ENCODE measurements around the gene VNN1. TPM values are rescaled to one million over a fixed set of nuclear protein-coding genes. Genes with fewer than 3 reads are reported as not detected.
A peak's percentile ranks its signal among the peaks of the same experiment; 100 is the strongest.

Gene VNN1, protein sequence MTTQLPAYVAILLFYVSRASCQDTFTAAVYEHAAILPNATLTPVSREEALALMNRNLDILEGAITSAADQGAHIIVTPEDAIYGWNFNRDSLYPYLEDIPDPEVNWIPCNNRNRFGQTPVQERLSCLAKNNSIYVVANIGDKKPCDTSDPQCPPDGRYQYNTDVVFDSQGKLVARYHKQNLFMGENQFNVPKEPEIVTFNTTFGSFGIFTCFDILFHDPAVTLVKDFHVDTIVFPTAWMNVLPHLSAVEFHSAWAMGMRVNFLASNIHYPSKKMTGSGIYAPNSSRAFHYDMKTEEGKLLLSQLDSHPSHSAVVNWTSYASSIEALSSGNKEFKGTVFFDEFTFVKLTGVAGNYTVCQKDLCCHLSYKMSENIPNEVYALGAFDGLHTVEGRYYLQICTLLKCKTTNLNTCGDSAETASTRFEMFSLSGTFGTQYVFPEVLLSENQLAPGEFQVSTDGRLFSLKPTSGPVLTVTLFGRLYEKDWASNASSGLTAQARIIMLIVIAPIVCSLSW
- not detected in 2 replicates for total RNA-seq

DNA sequence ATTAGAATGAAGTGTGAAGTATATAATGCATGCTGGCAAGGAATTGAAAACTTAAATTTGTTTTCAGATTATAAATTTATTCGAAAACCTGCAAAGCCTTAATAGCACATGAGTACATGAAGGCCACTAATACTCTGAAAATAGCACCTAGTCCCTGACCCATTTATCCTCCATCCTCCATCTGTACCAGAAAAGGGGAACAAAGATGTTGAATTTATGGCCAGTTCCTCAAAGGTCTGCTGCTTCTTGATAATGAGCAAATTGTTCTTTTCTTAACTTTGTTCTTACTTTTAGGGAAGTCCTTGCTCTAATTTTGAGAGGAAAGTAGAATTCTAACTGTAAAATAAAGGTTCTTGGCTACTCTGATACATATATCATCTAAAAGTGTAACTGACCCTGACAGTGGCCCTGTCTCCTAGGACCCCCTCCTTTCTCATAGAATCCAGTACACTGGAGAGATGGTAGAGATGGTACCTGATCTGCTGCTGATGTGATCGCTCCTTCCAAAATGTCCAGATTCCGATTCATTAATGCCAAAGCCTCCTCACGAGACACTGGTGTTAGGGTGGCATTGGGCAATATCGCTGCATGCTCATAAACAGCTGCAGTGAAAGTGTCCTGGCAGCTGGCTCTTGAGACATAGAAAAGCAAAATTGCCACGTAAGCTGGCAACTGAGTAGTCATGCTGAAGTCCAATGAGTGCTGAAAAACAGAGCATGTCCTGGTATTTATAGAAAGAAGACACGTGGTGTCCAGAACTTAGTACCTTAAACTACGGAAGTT, at the start of gene VNN1:
VNN1 (minus strand) TSS at position 704 of the 783 bp plus-strand sequence; CDS start at position 684, 20 bp downstream.
- DNase-seq, result no peak

DNA sequence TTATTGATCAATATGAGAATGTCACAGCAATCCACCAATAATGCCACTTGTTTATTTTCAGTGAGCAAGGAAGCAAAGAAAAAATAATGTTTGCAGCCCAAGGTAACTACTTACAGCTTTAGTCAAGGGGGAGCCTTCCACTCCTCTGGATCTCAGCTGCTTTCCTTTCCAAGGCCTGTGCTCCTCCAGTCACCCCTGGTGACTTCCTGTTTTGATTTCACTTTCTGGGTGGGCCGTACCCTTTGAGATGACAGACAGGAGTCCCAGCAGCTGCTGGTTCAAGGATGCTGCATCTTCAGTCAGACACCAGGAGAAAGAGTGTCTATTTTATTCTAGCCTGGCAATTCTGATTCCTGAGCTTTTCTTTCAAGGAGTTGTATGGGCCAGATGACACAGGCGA, 49.4 kb upstream of the VNN1 start:
- DNase-seq, result no peak

DNA sequence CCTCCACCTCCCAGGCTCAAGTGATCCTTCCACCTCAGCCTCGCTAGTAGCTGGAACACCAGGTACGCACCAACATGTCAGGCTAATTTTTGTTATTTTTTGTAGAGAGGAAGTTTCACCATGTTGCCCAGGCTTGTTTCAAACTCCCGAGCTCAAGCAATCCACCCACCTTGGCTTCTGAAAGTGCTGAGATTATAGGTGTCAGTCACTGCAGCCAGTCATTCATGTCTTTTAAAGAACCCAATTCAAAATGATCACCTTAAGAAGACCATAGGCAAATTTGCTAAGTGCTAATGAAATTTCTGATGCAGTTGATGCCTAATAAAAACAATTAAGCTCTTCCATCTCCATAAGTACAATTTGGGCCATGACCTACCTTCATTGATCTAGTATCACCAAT, 46.4 kb upstream of the VNN1 start:
- DNase-seq, result no peak

- DNase-seq, result no peak
These were observed 44.8 kb upstream of the VNN1 start for GRCh38 chr6:132758689-132759088.

DNA sequence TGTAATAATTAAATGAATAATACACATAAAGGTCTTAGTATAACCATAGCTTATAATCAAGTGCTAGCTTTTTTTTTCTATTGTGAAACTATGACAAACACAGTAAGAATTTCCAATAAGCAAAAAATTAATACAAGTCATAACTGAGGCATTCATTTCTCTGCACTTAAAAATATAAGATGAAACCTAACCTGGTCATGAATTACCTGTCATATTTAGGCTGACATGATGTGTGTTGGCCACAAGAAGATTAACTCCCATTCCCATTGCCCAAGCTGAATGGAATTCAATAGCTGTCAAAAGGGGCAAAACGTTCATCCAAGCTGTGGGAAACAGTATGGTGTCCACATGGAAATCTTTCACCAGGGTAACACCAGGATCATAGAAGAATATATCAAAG, 38.4 kb upstream of the VNN1 start:
- no peak for DNase-seq

GRCh38 chr6:132751828-132752227, 38.0 kb upstream of the VNN1 start:
- DNase-seq, result no peak

DNA sequence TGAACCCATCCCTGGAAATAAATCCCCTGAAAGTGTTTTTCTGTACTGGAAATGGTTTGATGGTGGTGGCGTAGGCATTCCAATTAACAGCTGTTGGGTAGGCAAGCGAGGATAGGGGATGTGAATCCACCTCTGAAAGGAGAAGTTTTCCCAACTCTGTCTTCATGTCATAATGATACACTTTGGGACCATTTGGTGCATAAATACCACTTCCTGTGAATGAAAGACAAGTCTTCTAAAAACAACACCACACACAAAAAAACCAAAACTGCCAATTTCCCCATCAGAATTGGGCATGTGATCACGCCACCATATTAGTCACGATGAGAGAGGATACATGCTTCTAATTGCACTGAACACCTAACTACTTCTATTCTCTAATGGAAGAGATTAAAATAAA, 37.5 kb upstream of the VNN1 start:
- DNase-seq, result no peak

- no peak for DNase-seq
These were observed 36.8 kb upstream of the VNN1 start for GRCh38 chr6:132750455-132751248.

- DNase-seq, result no peak
These were observed 35.3 kb upstream of the VNN1 start for GRCh38 chr6:132749111-132749510.

DNA sequence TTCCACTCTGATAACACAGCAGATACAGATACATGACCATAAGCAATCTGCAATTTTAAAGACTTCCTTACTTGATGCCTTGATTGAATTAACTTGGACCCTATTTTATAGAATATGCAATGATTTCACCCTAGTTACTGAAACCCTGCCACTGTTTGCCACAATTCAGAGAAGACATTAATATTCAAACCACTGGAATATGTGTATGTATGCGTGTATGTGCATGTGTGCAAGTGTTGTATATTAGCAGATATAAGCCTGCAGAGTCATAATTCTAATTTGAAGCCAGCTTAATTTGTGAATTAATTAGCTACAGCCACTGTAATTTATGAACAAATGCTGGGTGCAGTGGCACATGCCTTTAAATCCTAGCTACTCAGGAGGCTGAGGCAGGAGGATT, 34.6 kb upstream of the VNN1 start:
- no peak for DNase-seq

DNA sequence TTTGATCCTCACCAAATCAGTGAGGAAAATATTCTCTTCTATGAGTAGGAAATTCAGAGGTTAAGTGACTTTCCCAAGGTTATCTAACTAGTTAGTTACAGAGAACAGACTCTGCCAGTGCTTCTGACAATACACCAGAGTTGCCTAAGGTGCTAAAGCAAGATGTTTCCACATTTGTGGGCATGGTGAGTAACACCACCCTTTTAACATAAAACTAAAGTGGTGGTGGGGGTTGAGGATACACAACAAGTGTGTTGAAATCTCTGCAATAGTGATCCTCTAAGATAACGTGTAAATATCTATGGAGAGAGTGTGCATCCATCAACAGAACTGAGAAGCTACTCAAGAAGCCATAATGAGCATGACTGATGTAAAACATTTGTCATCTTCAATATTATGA, 32.2 kb upstream of the VNN1 start:
- DNase-seq, result no peak

DNA sequence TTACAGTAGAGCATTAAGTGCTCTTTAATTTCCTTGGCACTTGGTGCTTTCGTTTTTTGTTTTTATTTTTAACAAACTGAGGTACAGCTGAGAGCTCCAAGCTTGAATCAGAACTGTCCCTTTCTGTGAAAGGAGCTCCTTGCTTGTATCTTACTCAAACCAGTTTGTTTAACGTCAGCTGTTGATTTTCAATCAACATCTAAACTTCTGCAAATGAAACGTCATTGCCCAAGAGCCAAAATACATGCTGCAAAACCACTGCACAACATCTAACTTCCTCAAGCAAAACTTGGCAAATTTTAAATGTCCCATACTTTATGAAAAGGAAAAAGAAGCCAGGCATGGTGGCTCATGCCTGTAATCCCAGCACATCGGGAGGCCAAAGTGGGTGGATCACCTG, 28.6 kb upstream of the VNN1 start:
- DNase-seq, result no peak

DNA sequence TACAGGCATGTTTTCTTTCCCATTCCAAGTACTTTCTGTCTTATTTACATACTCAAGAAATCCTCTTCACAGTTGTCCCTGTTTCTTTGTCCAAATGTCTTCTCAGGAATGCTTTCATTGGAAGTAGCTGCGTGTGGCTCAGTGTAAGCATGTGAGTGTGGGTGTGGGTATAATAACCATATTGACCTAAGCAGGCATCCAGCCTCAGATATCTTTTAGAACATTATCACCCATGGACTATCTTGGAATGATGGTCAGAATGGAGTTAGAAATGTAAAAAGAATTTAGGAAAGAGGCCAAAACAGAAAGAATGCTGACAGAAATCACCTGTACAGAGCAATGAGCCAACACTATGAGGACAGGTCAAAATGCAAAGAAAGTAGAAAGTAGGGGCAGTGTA, 27.4 kb upstream of the VNN1 start:
- DNase-seq, result no peak

- DNase-seq, result no peak
These were observed 22.4 kb upstream of the VNN1 start for GRCh38 chr6:132736239-132736638.

GRCh38 chr6:132734694-132735236, 20.9 kb upstream of the VNN1 start:
- peak; percentile 13 for DNase-seq

GRCh38 chr6:132733814-132734213, 20.0 kb upstream of the VNN1 start:
- no peak for DNase-seq

DNA sequence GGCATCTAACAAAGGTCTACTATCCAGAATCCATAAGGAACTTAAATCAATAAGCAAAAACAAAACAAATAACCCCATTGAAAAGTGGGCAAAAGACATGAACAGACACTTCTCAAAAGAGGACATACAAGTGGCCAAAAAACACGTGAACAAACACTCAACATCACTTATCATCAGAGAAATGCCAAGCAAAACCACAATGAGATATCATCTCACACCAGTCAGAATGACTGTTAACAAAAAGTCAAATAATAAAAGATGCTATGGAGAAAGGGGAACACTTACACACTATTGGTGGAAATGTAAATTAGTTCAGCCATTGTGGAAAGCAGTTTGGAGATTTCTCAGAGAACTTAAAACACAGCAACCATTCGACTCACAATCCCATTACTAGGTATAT, 19.4 kb upstream of the VNN1 start:
- no peak for DNase-seq

- no peak for DNase-seq
These were observed 17.2 kb upstream of the VNN1 start for GRCh38 chr6:132731086-132731485.

- no peak for DNase-seq
These were observed 16.7 kb upstream of the VNN1 start for GRCh38 chr6:132730560-132730959.

GRCh38 chr6:132728616-132729015, 14.8 kb upstream of the VNN1 start:
- peak; percentile 6 for DNase-seq

- no peak for DNase-seq
These were observed 12.7 kb upstream of the VNN1 start for GRCh38 chr6:132726608-132726975.

DNA sequence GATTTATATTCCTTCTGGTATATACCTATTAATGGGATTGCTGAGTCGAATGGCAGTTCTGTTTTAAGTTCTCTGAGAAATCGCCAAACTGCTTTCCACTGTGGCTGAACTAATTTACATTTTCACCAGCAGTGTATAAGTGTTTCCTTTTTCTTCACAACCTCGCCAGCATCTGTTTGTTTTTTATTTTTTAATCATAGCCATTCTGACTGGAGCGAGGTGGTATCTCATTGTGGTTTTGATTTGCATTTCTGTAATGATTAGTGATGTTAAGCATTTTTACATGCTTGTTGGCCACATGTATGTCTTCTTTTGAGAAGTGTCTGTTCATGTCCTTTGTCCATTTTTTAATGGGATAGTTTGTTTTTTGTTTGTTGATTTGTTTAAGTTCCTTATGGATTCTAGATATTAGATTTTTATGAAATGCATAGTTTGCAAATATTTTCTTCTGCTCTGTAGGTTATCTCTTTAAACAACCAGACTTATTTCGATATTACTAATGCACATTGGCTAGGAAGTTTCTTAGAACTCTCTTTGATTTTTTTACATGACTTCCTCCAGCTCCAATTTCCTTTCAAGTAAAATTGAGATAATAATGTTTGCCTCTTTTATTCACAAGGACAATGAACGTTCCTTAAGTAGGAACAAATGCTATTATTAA, 12.2 kb upstream of the VNN1 start:
- DNase-seq, result no peak

Data from dermis blood vessel endothelial cell (primary cell).